Measurements from ENCODE around the gene DDAH1. TPM values are rescaled to one million over a fixed set of nuclear protein-coding genes. Genes with fewer than 3 reads are reported as not detected.

The DDAH1 gene
- total and polyA plus RNA-seq, 2 donors (not counting 3 experiments of a cell fraction or from before 2014, with no cell fraction given): 44.0 to 75.2 TPM

GRCh38 chr1:85494904-85495266 is 29.9 kb upstream of the DDAH1 start:
- dilution Hi-C loops (cut with MboI; ENCODE audit: extremely low pct_ligation_motif_present, low sequenced_read_pairs) (no loop called here), intact Hi-C loops (cut with micrococcal nuclease) (no loop called here)
- Histone ChIP-seq H3K4me3 (replicated peaks in 1 of 3; ENCODE audit: insufficient read depth in 1 of 3, low read depth in 1 of 3, low read length in 3 of 3) (no peak overlapping the region), H3K36me3 (ENCODE audit: control insufficient read depth in 2 of 2, extremely low read depth in 1 of 2, insufficient read depth in 2 of 2, low read length in 2 of 2) (peaks cover 4 to 10% of the 10 kb centered on the region in 2 experiments), H3K4me2 (ENCODE audit: insufficient read depth, low read length) (no peak overlapping the region), H3K4me1 (ENCODE audit: control insufficient read depth, extremely low read depth, insufficient read depth, low read length) (peaks cover 5% of the 10 kb centered on the region), H3K9me3 (replicated peaks; ENCODE audit: control insufficient read depth, insufficient read depth, low read length) (no peaks in the 10 kb centered on the region), H2AFZ (ENCODE audit: low read depth, low read length) (no peak overlapping the region), H3K9ac (replicated peaks; ENCODE audit: extremely low read depth, insufficient read depth, low read length) (no peak overlapping the region), H4K20me1 (replicated peaks; ENCODE audit: control insufficient read depth, extremely low read depth, insufficient read depth, low read length) (no peaks in the 10 kb centered on the region), H3K27ac (ENCODE audit: insufficient read depth, low read depth, low read length) (no peak overlapping the region), H3K79me2 (ENCODE audit: control insufficient read depth, insufficient read depth, low read length) (no peaks in the 10 kb centered on the region), H3K27me3 (ENCODE audit: control insufficient read depth in 2 of 2, insufficient read depth in 2 of 2, low read length in 2 of 2) (no peaks in the 10 kb centered on the region), H3K9me1 (replicated peaks; ENCODE audit: control insufficient read depth, extremely low read depth, insufficient read depth, low read length) (no peaks in the 10 kb centered on the region)
- FAIRE-seq (no peak), DNase-seq (ENCODE audit: low read depth, low spot score) (no peak)
- no peak for TF ChIP-seq MAX (IDR thresholded peaks at IDR 0.05; ENCODE audit: insufficient read depth, insufficient read length)
- TF ChIP-seq POLR2AphosphoS5 (IDR thresholded peaks at IDR 0.05; ENCODE audit: insufficient read depth, low read depth, low read length): no peak
- TF ChIP-seq POLR2A (IDR thresholded peaks at IDR 0.05; ENCODE audit: low read depth, low read length): no peak
- TF ChIP-seq MYC (IDR thresholded peaks at IDR 0.05; ENCODE audit: low read depth, low read length): no peak
- no peak for TF ChIP-seq FOS (IDR thresholded peaks at IDR 0.05; ENCODE audit: borderline replicate concordance, insufficient read depth, low read length)
- no peak for TF ChIP-seq JUN (IDR thresholded peaks at IDR 0.05; ENCODE audit: borderline replicate concordance, insufficient read depth, insufficient read length, low read depth)
- no peak for TF ChIP-seq GATA2 (IDR thresholded peaks at IDR 0.05; ENCODE audit: insufficient read depth, insufficient read length, low read depth, low read length)
- TF ChIP-seq EZH2 (IDR thresholded peaks at IDR 0.05; ENCODE audit: borderline replicate concordance, low read depth, low read length, severe bottlenecking): no peak
- POLR2A ChIA-PET: no interaction called here
- BruUV-seq (replicated peaks): no TSS peak
- CTCF ChIA-PET: interaction anchor here (1.0 kb wide), 1 partner anchor 8 kb away, joined by 4 read pairs; no protein-coding TSS in a partner anchor
